Activated T-helper 1 cell treated with anti-CD3 and anti-CD28 coated beads, Interleukin-2, amount 50 U/mL, for 16 hours (primary cell): ENCODE results near the gene RHCE.
"Not testable (repeated sequence)": the region's sequence is repeated elsewhere in the genome, so short reads cannot be mapped to it uniquely, and the experiment has no call there.

ENCODE experiments used
- DNase-seq, 2 donors: peaks; one replicate each; pipeline ENCODE4 v3.0.0-alpha.2; 2020; ENCODE audit warnings: low read depth in 1 of 2, low spot score in 1 of 2

RHCE gene

GRCh38 chr1:25402947-25403803, 17.4 kb downstream of the RHCE start:
- not testable (repeated sequence) for DNase-seq

GRCh38 chr1:25398079-25398478, 22.5 kb downstream of the RHCE start:
- not testable (repeated sequence) for DNase-seq

DNA sequence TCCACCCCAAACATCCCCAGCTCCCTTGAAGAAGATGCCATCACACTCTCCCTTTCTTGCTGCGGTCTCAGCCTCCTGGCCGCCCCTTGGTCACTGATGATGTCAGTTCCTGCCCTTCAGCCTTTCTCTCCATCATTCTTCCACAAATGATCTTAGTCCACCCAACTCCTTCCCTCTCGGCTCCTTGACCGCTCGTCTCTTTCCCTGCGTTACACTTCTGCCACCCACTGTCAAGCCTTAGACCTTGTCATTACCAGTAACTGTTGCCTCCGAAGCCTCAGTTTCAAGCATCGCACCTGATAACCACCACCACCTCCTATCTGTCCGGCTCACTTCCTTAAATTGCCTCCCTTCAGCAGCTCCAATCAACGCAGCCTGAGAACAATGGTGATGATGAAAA, 23.1 kb downstream of the RHCE start:
- DNase-seq: not testable (repeated sequence)

DNA sequence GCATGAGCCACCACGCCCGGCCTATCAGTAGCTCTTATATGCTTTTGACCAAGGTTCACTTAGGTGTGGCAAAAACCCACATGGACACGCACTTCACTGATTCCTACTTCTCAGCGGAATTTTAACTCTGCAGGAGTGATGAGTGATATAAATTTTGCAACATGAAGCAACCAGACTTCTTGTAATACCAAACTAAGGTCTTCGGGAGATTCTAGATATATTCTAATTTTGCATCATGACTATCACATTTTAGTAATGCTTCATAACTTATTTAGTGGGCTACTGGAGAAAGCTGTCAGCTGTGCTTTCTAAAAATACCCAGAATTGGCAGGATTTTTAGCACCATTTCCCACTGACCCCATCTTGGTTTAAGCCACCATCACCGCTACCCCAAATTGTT, 27.8 kb downstream of the RHCE start:
- DNase-seq: no peak

GRCh38 chr1:25389721-25390120, 30.9 kb downstream of the RHCE start:
- not testable (repeated sequence) for DNase-seq

- not testable (repeated sequence) for DNase-seq
Measured at GRCh38 chr1:25388691-25389090, 31.9 kb downstream of the RHCE start.

DNA sequence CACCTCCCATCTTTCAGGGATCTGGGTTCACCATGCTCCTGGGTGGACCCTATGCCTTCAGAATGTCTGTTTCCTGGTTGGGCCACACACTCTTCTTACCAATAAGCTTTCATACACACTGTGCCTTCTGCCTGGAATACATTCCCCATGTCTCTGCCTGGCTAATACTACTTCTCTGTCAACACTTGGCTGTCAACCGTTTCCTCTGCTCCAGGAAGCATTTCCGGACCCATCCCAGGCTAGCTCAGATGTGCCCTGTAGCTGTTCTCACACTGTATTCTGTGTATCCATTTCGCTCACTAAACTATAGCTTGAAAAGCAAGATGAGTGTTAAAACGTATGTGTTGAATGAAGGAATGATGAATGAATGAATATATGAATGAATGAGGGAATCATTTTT, 33.5 kb downstream of the RHCE start:
- DNase-seq: not testable (repeated sequence)

- DNase-seq: not testable (repeated sequence)
Measured at GRCh38 chr1:25383875-25384274, 36.8 kb downstream of the RHCE start.

GRCh38 chr1:25383090-25383489, 37.5 kb downstream of the RHCE start:
- DNase-seq: not testable (repeated sequence)

GRCh38 chr1:25382543-25382942, 38.1 kb downstream of the RHCE start:
- DNase-seq: not testable (repeated sequence)

DNA sequence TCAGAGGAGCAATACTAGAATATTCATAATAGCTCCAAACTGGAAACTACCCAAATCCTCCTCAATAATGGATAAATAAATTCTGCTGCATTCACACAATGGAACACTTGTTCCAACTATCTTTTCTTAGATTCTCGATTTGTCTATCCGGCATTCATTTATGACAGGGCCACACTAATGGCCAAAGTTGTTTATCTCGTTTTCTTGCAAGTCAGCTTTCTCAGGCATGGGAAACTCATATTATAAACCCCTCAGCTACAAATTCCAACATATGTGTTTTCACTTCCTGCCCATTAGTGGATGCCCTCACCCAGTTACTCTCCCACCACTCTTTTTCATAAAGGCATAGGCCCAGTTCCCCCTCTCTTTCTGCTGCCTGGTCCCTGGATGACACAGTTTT, 42.3 kb downstream of the RHCE start:
- DNase-seq: not testable (repeated sequence)

- DNase-seq: not testable (repeated sequence)
Measured at GRCh38 chr1:25371757-25372156, 48.9 kb downstream of the RHCE start.

GRCh38 chr1:25369691-25370271, 50.8 kb downstream of the RHCE start:
- DNase-seq: not testable (repeated sequence)

GRCh38 chr1:25369241-25369640, 51.4 kb downstream of the RHCE start:
- DNase-seq: no peak

- DNase-seq: not testable (repeated sequence)
Measured at GRCh38 chr1:25362634-25363559, 57.7 kb downstream of the RHCE start.

GRCh38 chr1:25361901-25362300, 58.7 kb downstream of the RHCE start:
- no peak for DNase-seq

GRCh38 chr1:25360596-25361581, 59.7 kb downstream of the RHCE start:
- no peak for DNase-seq

DNA sequence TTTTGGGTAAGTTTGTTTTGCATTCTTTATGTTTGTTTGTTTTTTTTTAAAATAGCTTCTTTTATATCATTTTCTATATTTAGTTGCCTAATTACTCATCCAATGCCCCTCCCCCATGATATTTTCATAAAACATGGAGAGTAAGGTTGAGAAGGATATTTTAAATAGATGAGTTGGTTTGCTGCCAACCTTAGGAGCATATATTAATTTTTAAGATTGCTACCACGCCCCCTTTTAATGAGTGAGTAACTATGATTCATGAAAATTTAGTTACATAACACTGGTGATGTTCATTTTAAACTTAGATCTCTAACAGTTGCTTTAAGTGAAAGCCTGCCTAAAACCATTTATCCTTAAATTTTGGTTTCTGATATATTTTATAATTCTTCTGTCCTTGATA, 63.8 kb downstream of the RHCE start:
- DNase-seq: no peak

DNA sequence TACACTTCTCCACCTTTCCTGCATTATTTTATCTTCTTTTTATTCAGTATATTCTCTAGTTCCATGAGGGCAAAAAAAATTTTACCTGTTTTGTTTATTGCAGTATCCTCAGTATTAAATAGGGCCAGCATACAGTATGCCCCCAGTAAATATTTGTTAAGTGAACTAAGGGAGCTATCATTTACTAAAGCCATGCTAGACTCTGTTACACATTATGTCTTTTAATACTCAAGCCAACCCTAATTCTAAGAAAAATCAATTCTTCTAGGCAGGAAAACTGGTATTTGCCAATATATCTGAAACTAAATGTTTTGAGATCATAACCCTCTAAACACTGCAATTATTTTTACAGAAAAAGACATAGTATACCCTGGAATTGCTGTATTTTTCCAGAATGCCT, 64.2 kb downstream of the RHCE start:
- no peak for DNase-seq

- DNase-seq: no peak
Measured at GRCh38 chr1:25355841-25356395, 64.7 kb downstream of the RHCE start.
